Lower leg skin (tissue), 3 donors: ENCODE results near the gene CUL7.

Experiments used
- CTCF ChIP-seq, 3 donors: fragments of 450-650 bp; IDR thresholded peaks; one replicate each; pipeline ENCODE4 v1.5.1; 2016; ENCODE audit warnings: antibody characterized with exemption in 3 of 3, mild to moderate bottlenecking in 3 of 3, moderate library complexity in 2 of 3
- POLR2A ChIP-seq, 2 donors: fragments of 450-650 bp; IDR thresholded peaks; one replicate each; pipeline ENCODE4 v1.6.1; 2016 to 2017; ENCODE audit warnings: antibody characterized with exemption in 2 of 2, mild to moderate bottlenecking in 1 of 2, moderate library complexity in 1 of 2

- TF ChIP-seq CTCF (IDR thresholded peaks at IDR 0.05) = no peak
- no peak for TF ChIP-seq POLR2A (IDR thresholded peaks at IDR 0.05)
Measured at GRCh38 chr6:43082806-43083655, 29.4 kb upstream of the CUL7 start.
